Ramos (cell line): Measurements from ENCODE around the gene TSPAN13.

Source experiments
- in situ Hi-C: fragments of 300-500 bp; cut with MboI; formaldehyde crosslinking; loops from one replicate; pipeline ENCODE4 v1.14.3; 2022; ENCODE audit warnings: low sequenced_read_pairs; ENCODE audit not compliant: unreplicated experiment

The TSPAN13 gene

DNA sequence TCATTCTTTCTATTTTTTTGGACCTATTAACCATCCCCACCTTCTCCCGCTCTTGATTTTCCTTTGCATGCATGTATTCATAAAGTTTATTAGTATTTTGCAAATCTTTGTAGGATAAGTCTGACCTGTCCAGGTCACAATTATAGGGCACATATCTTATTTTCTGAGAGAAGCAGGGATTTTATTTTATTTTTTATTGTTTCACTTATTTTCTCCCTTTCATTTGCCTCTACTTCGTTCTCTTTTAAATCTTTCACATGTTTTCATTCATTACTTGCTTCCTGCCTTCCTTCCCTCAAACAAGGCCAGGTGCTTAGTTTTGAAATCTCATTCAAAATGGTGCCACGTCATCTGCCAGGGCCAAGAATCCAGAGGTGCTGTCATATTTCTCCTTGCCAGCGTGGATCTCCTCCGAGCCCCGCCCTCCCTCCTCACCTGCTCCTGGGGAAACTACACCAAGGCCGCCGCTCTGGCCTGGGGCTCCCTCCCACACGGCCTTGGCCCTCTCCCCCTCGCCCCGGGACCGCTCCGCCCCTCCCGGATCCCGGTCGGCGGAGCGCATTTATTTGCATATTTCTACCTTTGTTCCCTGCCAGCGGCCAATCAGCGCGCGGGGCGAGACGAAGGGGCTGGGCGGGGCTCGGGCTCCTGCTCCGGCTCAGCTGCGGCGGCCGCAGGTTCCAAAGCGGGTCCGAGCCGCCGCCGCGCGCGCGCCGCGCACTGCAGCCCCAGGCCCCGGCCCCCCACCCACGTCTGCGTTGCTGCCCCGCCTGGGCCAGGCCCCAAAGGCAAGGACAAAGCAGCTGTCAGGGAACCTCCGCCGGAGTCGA, at the start of gene TSPAN13:
TSPAN13 (plus strand) TSS at position 654 of the 830 bp plus-strand sequence. CDS start 213 bp downstream, outside the sequence.
- in situ Hi-C loops: no loop called here

GRCh38 chr7:16708511-16708910, 45.0 kb upstream of the TSPAN13 start:
- in situ Hi-C loops: no loop called here

DNA sequence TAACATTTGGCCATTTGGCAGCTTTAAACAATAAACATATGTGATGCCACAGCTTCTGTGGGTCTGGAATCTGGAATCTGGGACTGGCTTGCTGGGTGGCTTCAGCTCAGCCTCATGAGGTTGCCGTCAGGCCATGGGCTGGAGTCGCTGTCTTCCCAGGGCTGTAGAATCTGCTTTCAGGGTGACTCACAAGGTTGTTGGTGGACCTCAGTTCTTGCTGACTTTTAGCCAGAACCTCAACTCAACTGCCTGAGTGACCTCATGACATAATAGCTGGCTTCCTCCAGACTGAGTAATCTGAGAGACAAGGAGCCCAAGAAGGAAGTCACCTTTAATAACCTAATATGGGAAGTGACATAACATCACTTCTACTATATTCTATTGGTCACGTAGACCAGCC, 44.6 kb upstream of the TSPAN13 start:
- in situ Hi-C loops: no loop called here

DNA sequence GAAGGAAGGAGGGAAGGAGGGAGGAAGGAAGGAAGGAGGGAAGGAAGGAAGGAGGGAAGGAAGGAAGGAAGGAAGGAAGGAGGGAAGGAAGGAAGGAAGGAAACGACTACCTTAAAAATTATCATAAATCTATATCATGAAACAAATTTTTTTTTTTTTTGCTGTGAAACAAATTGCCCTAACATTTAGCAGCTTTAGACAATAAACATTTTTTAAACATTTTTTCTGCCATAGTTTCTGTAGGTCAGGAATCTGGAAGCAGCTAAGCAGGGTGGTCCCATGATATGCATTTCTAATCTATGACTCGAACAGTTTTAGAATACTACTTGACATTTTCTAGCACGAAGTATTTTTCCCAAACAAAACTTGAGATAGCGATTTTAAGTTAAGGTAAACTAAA, 42.9 kb upstream of the TSPAN13 start:
- in situ Hi-C loops: no loop called here

DNA sequence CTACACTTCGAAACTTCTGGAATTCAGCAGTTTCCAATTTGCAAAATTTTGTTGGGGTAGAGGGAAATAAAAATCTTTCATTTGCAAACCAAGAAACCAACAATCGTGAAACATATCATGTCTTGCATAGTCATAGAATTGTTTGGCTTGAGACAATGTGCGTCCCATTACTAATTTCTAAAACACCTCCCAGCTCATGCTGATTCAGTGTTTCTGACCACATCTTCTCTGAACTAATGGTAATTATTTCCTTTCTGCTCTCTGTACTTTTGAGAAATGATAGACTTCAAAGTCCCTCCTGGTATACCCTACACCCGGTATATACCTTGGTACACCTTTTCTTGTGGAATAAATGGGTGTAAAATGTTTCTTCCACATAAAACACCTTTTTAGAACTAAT, 41.8 kb upstream of the TSPAN13 start:
- in situ Hi-C loops: no loop called here

GRCh38 chr7:16712916-16713315, 40.6 kb upstream of the TSPAN13 start:
- in situ Hi-C loops: no loop called here

- in situ Hi-C loops: no loop called here
Observed at GRCh38 chr7:16715928-16716327, 37.6 kb upstream of the TSPAN13 start.

DNA sequence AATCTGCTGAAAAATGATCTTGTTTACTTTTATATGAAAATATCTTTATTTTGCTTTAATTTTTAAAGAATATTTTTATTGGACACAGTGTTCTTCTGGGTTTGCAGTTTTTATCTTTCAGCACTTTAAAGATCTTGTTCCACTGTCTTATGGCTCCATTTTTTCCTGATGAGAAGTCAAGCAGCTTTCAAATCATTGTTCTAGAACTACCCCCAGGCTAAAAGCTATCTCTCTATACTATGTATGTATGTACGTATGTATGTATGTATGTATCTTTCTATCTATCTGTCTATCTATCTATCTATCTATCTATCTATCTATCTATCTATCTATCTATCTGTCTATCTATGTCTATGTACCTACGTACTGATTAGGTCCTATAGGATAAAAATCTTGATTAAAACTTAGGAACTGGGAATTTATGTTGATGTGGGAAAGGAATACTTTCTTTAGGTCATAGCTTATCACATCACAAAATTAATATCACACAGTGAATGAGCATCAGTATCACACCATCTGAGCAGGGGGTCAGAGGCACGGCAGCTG, 35.4 kb upstream of the TSPAN13 start:
- in situ Hi-C loops: no loop called here

GRCh38 chr7:16719699-16720098, 33.9 kb upstream of the TSPAN13 start:
- in situ Hi-C loops: no loop called here

DNA sequence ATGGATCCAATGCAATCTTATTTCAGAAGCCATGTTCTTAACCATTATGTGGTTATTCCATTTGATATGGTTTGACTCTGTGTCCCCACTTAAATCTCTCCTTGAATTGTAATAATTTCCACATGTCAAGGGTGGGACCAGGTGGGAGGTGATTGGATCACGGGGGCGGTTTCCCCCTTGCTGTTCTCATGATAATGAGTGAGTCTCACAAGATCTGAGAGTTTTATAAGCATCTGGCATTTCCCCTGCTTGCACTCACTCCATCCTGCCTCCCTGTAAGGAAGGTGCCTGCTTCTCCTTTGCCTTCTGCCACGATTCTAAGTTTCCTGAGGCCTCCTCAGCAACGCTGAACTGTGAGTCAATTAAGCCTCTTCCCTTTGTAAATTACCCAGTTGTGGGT, 32.0 kb upstream of the TSPAN13 start:
- in situ Hi-C loops: no loop called here

DNA sequence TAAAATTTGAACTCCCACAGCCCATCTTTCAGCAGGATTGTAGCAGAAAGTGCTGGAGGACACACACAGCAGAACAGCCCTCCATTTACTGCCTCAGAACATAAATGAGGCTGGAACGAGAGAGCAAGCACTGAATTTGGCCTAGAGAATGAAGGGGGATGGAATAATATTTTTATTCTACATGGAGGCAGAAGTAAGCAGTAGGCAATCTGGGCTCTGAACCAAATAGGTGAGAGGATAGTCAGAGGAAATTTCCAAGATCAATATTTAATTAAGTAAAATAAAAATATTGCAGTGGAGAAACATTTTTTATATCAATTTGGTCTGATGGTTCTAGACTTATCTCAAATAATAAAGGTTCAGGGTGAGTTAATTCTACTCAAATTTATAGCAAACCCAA, 29.2 kb upstream of the TSPAN13 start:
- in situ Hi-C loops: no loop called here

GRCh38 chr7:16726189-16726588, 27.4 kb upstream of the TSPAN13 start:
- in situ Hi-C loops: no loop called here

GRCh38 chr7:16727736-16728135, 25.8 kb upstream of the TSPAN13 start:
- in situ Hi-C loops: no loop called here

DNA sequence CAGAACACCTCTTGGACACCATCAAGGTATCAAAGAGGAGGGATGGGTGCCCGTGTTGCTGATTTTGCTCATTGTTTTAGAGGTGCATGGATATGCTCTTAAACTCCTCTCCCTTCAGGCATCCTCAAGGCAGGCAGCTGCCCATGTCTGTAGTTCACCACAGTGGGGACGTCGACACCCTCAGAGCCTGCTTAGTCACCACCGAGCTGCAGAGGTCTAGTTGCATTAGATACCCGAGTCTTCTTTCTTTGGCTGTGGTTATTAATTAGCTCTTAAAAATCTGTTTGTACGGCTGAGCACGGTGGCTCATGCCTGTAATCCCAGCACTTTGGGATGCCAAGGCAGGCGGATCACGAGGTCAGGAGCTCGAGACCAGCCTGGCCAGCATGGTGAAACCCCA, 24.7 kb upstream of the TSPAN13 start:
- in situ Hi-C loops: no loop called here

DNA sequence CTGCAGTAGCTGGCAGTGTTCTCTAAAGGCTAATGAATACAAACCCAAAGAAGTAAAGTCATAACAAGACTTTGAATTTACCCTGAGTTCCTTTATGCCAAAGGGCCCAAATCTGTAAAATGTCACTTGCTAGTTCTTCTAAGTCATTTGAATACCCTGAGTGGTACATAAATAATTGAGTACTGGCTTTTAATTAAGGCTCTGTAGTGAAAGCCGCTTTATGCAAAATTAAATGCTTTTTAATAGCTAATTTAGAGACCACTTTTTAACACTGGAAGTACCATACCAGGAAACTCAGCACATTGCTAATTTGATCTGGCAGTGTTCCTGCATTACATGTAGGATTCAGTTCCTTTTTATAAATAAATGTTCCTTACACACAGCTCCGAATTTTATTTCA, 24.0 kb upstream of the TSPAN13 start:
- in situ Hi-C loops: no loop called here

DNA sequence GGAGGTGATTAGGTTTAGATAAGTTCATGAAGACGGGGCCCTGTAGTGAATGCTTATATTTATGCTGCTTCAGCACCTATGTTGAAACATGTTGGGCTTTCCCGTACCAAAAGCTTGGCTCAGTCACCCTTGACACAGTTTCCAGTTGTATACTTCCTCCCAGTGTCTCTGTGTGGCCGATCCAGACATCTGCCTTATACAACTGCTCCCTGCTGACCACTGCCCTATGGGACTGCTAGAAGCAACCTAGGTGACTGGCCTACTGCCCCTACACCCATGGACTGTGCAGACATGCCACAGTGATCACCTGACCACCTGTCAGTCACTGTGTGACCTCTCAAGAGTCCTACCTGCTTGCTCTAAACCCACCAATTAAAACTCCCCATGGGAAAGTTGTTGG, 22.6 kb upstream of the TSPAN13 start:
- in situ Hi-C loops: no loop called here

DNA sequence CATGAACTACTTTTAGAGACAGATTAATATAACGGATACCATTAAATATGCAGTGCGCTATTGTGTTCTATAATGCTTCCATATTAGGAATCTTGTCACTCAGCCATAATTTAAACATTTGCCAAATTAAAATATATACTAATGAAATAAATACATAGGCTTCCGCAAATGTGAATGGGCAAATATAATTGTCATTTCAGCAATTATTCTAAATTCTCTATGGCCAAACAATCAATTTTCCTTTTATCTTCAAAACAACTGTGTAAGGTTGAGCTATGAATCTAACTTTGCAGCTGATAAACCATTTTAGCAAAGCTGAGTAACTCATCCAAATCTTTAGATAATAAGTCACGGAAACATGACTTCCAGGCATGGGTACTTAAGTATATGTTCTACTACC, 20.7 kb upstream of the TSPAN13 start:
- in situ Hi-C loops: no loop called here

DNA sequence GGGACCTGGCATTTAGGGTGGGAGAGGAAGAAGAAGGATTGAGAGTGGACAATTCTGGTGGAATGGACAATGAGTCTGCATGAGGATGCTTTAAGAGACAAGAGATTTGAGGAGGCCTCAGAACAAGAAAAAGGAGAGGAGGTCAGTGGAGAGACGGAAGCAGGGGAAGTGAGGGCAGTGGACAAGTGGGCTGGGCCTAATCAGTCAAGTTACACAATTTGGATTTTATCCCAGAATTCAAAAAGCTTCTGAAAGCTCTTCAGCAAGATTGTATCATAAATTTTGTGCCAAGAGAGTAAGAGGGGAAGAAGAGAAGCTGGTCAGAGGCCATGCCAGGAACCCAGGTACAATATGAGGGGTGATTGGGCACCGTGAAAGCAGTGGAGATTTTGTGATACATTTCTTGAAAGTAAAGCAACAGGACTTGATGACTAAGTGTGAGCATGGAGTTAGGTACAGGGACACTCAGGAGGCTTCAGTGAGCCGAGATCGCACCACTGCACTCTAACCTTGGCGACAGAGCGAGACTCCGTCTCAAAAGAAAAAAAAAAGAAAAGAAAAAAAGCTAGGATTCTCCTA, 19.3 kb upstream of the TSPAN13 start:
- in situ Hi-C loops: no loop called here

DNA sequence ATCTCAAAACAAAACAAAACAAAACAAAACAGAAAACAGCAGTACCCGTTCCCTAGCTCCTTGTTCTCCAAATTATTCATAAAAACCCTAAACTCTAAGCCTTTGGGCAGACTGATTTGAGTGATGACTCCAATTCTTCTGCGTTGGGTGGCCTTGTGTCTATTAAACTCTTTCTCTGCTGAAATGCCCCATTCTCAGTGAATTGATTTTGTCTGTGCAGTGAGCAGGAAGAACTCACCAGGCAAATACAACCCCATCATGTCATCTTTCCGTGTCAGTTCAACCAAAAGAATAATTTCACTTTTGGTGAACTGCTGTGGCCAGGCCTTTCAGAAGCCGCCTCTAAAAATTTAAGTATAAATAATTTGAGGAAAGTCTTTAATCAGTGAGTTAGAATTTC, 18.5 kb upstream of the TSPAN13 start:
- in situ Hi-C loops: no loop called here

GRCh38 chr7:16738011-16738688, 15.4 kb upstream of the TSPAN13 start:
- in situ Hi-C loops: no loop called here
